B cell (primary cell): Measurements from ENCODE around the gene RBM20. TPM values are rescaled to one million over a fixed set of nuclear protein-coding genes. Genes with fewer than 3 reads are reported as not detected.

Source experiments
- ATAC-seq: fragments of 200-7000 bp; cut with Tn5 transposase; one replicate; pipeline ENCODE4 v1.10.0; 2021; ENCODE audit warnings: low read depth, mild to moderate bottlenecking, moderate number of reproducible peaks, moderate library complexity
- CTCF ChIA-PET: fragments of 350-600 bp; sonication (Branson Sonifier 250); formaldehyde crosslinking; loops from one replicate; lab custom pipeline; 2021; ENCODE audit warnings: antibody characterized with exemption, inconsistent platforms; lab: Charles Lee
- POLR2A ChIA-PET: fragments of 350-600 bp; sonication (Branson Sonifier 250); formaldehyde crosslinking; loops from one replicate; lab custom pipeline; 2021; ENCODE audit warnings: antibody characterized with exemption; lab: Charles Lee
- DNase-seq: peaks from one replicate; pipeline ENCODE4 v3.0.0; 2013
- H2AFZ ChIP-seq: 2 replicates; pipeline ENCODE4 v1.6.1; 2012; ENCODE audit warnings: mild to moderate bottlenecking, low read depth, low read length; ENCODE audit not compliant: insufficient read depth, poor library complexity, severe bottlenecking
- H3K27ac ChIP-seq, 2 donors: 1 replicate in 1 of 2; 2 replicates in 1 of 2; pipeline ENCODE4 v1.5.1; 2012 to 2013; ENCODE audit warnings: low read length in 2 of 2, mild to moderate bottlenecking in 2 of 2, moderate library complexity in 1 of 2
- H3K27me3 ChIP-seq, 4 experiments: fragments of 200-600 bp in 1 of 4; sonication (generic) in 1 of 4; replicated peaks in 1 of 4; 1 replicate in 2 of 4; 2 replicates in 2 of 4; pipeline versions ENCODE4 v1.6.1 to v1.7.0; 2013 to 2016; ENCODE audit warnings: low read length in 3 of 4, mild to moderate bottlenecking in 2 of 4, mixed read lengths in 1 of 4, moderate library complexity in 1 of 4; ENCODE audit not compliant: insufficient read depth in 4 of 4, control insufficient read depth in 3 of 4; ENCODE audit errors: control extremely low read depth in 1 of 4
- H3K36me3 ChIP-seq, 2 experiments: replicated peaks in 1 of 2; 1 replicate in 1 of 2; 2 replicates in 1 of 2; pipeline versions ENCODE4 v1.6.1 to v1.7.1; 2013; ENCODE audit warnings: low read length in 1 of 2; ENCODE audit not compliant: insufficient read depth in 2 of 2, control insufficient read depth in 1 of 2; ENCODE audit errors: control extremely low read depth in 1 of 2, extremely low read depth in 1 of 2
- H3K4me1 ChIP-seq, 2 donors: fragments of 200-600 bp in 1 of 2; sonication (generic) in 1 of 2; 1 replicate in 1 of 2; 2 replicates in 1 of 2; pipeline versions ENCODE4 v1.5.1 to v1.6.1; 2013 to 2017; ENCODE audit warnings: low read length in 2 of 2; ENCODE audit not compliant: control insufficient read depth in 2 of 2, insufficient read depth in 2 of 2
- H3K4me2 ChIP-seq: replicated peaks from 2 replicates; pipeline ENCODE3; 2012; ENCODE audit warnings: mild to moderate bottlenecking, low read depth, low read length; ENCODE audit not compliant: poor library complexity, severe bottlenecking
- H3K4me3 ChIP-seq, 5 experiments: fragments of 200-600 bp in 1 of 5; sonication (generic) in 1 of 5; 1 replicate in 3 of 5; 2 replicates in 2 of 5; pipeline versions ENCODE4 v1.5.1 to v1.7.0; 2011 to 2016; ENCODE audit warnings: low read length in 4 of 5, mild to moderate bottlenecking in 4 of 5, low read depth in 2 of 5, control low read depth in 1 of 5, moderate library complexity in 1 of 5; ENCODE audit not compliant: insufficient read depth in 1 of 5; ENCODE audit errors: control extremely low read depth in 1 of 5, extremely low read depth in 1 of 5
- H3K79me2 ChIP-seq: fragments of 200-600 bp; sonication (generic); one replicate; pipeline ENCODE4 v1.6.0; 2016; ENCODE audit warnings: low read length; ENCODE audit not compliant: control insufficient read depth, insufficient read depth
- H3K9ac ChIP-seq: fragments of 200-600 bp; sonication (generic); 2 replicates; pipeline ENCODE4 v1.6.1; 2017; ENCODE audit warnings: mild to moderate bottlenecking, low read length, moderate library complexity
- H3K9me3 ChIP-seq, 3 donors: one replicate each; pipeline versions ENCODE4 v1.6.1 to v1.7.1; 2013; ENCODE audit warnings: low read length in 2 of 3; ENCODE audit not compliant: control insufficient read depth in 2 of 3, insufficient read depth in 1 of 3; ENCODE audit errors: control extremely low read depth in 1 of 3
- H4K20me1 ChIP-seq: 2 replicates; pipeline ENCODE4 v1.6.0; 2012; ENCODE audit warnings: mild to moderate bottlenecking, low read length; ENCODE audit not compliant: insufficient read depth, control insufficient read depth, poor library complexity, severe bottlenecking
- H3K27ac Mint-ChIP-seq: one replicate; pipeline ENCODE4 v1.8.0; 2021; ENCODE audit warnings: mixed read lengths
- H3K27me3 Mint-ChIP-seq: one replicate; pipeline ENCODE4 v1.8.0; 2021; ENCODE audit warnings: mixed read lengths
- H3K4me1 Mint-ChIP-seq: one replicate; pipeline ENCODE4 v1.8.0; 2021; ENCODE audit warnings: mixed read lengths
- H3K4me3 Mint-ChIP-seq: one replicate; pipeline ENCODE4 v1.8.0; 2021; ENCODE audit warnings: mixed read lengths
- H3K9me3 Mint-ChIP-seq: one replicate; pipeline ENCODE4 v1.8.0; 2022; ENCODE audit warnings: mixed read lengths; ENCODE audit not compliant: insufficient read depth
- CTCF ChIP-seq: fragments of 200-600 bp; IDR thresholded peaks from one replicate; pipeline ENCODE4 v1.8.0; 2022; ENCODE audit warnings: antibody characterized with exemption, mild to moderate bottlenecking
- EZH2 ChIP-seq: IDR thresholded peaks from 2 replicates; pipeline ENCODE4 v1.6.1; 2012; ENCODE audit warnings: borderline replicate concordance, low read depth, mild to moderate bottlenecking, moderate library complexity, low read length; ENCODE audit not compliant: insufficient read depth, poor library complexity, severe bottlenecking
- WGBS: methylation state at CpG from one replicate; pipeline ENCODE4 v1.1.5; 2013; ENCODE audit warnings: missing lambda C conversion rate; ENCODE audit not compliant: insufficient coverage; 5-methylcytosine and 5-hydroxymethylcytosine counted together
- intact Hi-C: fragments of 100-400 bp; cut with micrococcal nuclease; formaldehyde crosslinking; loops from one replicate; pipeline ENCODE4 v1.10.0; 2022
- polyA plus RNA-seq: library from polyadenylated mRNA; depleted of rRNA; stranded (reverse); fragments of >200 nt; gene quantifications from 2 replicates; pipeline ENCODE4 v1.2.3, GENCODE V29; 2012
- total RNA-seq, 2 donors: library from RNA; stranded (reverse); fragments of 120-200 nt in 1 of 2; gene quantifications; 1 replicate in 1 of 2; 2 replicates in 1 of 2; pipeline versions ENCODE4 v1.2.3 to v1.2.4, GENCODE V29; 2013 to 2022

The RBM20 gene
- total and polyA plus RNA-seq, 2 donors (not counting 1 experiment from before 2014, with no cell fraction given) = not detected

- Mint-ChIP-seq H3K9me3 (no peaks in the 10 kb centered on the region), H3K27ac (no peak overlapping the region), H3K4me3 (no peak overlapping the region), H3K27me3 (peaks cover 53% of the 10 kb centered on the region), H3K4me1 (peaks cover 7% of the 10 kb centered on the region)
- Histone ChIP-seq H3K79me2 (no peaks in the 10 kb centered on the region), H3K4me3 (no peak overlapping the region), H2AFZ (no peak overlapping the region), H3K4me1 (peaks cover 0 to 4% of the 10 kb centered on the region in 2 donors), H3K9me3 (no peaks in the 10 kb centered on the region), H3K27me3 (peaks cover 0 to 15% (median 14%) of the 10 kb centered on the region in 4 experiments), H3K27ac (no peak overlapping the region), H3K36me3 (no peaks in the 10 kb centered on the region), H4K20me1 (no peaks in the 10 kb centered on the region), H3K4me2 (no peak overlapping the region), H3K9ac (no peak overlapping the region)
- DNase-seq (no peak), ATAC-seq (no peak)
- ChIA-PET POLR2A (no interaction called here), CTCF (no interaction called here)
- TF ChIP-seq CTCF (no peak), EZH2 (no peak)
- WGBS = 96% methylated on average over 3 of the region's 6 CpGs
- intact Hi-C loops = no loop called here
Measured at GRCh38 chr10:110735620-110736027, 91.5 kb downstream of the RBM20 start.

- TF ChIP-seq EZH2 (no peak), CTCF (no peak)
- peaks cover 0 to 14% (median 8%) of the 10 kb centered on the region in 4 experiments for H3K27me3 ChIP-seq
- Mint-ChIP-seq H3K9me3 (no peaks in the 10 kb centered on the region), H3K27ac (no peak overlapping the region), H3K4me1 (peaks cover 7% of the 10 kb centered on the region), H3K27me3 (peaks cover 43% of the 10 kb centered on the region), H3K4me3 (no peak overlapping the region)
- no peaks in the 10 kb centered on the region for H3K9me3 ChIP-seq
- H4K20me1 ChIP-seq = no peaks in the 10 kb centered on the region
- H3K4me3 ChIP-seq = no peak overlapping the region
- H3K36me3 ChIP-seq = no peaks in the 10 kb centered on the region
- H3K4me2 ChIP-seq = no peak overlapping the region
- H3K79me2 ChIP-seq = no peaks in the 10 kb centered on the region
- CTCF ChIA-PET = no interaction called here
- H3K9ac ChIP-seq = no peak overlapping the region
- no peak for DNase-seq
- no peak overlapping the region for H2AFZ ChIP-seq
- intact Hi-C loops = no loop called here
- no peak for ATAC-seq
- H3K4me1 ChIP-seq = peaks cover 0 to 4% of the 10 kb centered on the region in 2 donors
- H3K27ac ChIP-seq = no peak overlapping the region
- POLR2A ChIA-PET = no interaction called here
- WGBS = 84% methylated on average over 7 of the region's 7 CpGs
Measured at GRCh38 chr10:110737886-110738634, 93.9 kb downstream of the RBM20 start.
